HG03066 (cell line): Measurements from ENCODE around the gene CEP152.

Experiments
- ATAC-seq: cut with Tn5 transposase; IDR thresholded peaks from one replicate; pipeline ENCODE4 v1.9.1; 2021; ENCODE audit warnings: low read depth; ENCODE audit not compliant: unreplicated experiment

Gene CEP152

DNA sequence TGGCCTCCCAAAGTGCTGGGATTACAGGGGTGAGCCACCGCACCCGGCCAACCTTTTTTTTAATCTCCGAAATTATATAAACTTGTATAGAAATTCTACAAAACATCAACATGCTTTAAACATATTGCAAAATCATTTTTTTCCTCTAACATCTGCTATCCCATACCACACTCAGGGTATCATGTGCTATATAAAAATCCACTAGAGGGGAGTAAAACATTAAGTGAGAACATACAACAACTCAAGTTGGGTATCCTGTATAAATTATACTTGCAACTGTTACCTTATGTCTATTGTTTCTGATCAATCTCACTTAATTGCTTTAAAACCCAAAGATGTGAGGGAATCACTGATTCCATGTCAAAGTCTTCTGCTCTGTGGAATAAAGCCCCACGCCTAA is 93.4 kb downstream of the CEP152 start:
- no peak for ATAC-seq

DNA sequence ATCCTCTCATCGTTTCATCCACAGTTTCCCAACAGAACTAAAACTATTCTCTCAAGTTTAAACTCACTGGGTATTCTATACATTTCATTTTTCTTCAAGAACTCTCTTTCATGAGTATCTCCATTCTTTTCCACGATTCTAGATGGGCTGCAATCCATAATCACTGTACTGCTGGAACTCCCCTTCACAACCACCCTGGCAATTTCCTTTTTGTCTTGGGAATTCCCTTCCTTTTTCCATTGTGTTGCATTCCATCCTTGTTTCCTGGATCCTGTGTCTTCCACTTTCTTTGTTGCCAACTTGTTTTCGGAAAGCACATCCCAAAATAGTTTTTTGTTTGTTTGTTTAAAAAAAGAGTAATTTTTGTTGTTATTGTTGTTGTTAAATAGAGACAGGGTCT is 98.3 kb downstream of the CEP152 start:
- no peak for ATAC-seq

DNA sequence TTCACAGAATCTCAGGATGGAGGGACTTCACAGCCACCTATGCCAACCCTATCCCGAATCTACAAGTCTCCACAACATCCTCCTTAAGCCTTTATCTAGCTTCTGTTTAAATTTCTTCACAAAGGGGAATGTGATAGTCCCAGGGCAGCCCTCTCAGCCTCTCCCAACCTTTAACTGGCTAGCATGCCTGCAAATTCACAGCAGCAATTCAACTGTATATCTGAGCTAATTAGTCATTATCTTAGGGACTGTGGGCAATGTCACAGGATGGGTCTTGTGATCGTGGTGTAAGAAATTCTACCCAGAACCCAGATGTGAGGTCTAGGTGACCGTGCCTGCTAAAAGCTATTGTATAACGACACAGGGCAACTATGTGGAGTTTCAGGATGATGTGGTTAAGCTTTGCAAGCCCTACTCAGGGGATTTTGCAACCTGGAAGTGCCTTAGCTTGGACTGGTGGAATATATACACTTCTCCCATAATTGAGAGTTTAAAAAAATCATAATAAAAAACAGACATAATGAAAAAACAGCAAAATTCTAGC is 99.8 kb downstream of the CEP152 start:
- ATAC-seq = no peak

DNA sequence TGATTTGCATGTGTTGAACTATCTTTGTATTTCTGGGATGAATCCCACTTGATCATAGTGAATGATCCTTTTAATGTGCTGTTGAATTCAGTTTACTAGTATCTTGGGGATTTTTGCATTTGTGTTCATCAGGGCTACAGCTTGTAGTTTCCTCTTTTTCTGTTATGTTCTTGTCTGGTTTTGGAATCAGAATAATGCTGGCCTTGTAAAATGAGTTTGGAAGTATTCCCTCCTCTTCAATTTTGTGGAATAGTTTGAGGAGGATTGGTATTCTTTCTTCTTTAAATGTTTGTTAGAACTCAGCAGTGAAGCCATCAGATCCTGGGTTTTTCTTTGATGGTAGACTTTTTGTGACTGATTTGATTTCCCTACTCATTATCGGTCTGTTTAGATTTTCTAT is 102.2 kb downstream of the CEP152 start:
- no peak for ATAC-seq

DNA sequence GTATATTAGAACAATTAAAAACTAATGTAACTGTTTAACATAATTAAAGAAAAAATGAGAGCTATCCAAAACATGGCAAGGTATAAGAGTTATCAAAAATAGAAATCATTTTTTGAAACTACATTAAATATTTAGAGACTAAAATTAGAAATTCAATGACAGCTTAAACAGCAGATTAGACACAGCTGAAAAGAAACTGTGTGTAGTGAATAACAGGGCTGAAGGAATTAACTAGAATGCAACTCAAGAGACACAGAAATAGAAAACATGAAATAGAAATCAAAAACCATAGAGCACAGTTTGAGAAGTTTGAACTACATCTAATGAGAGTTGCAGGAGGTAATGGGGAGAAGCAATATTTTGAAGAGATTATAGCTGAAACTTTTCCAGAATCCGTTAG is 105.5 kb downstream of the CEP152 start:
- ATAC-seq = no peak

DNA sequence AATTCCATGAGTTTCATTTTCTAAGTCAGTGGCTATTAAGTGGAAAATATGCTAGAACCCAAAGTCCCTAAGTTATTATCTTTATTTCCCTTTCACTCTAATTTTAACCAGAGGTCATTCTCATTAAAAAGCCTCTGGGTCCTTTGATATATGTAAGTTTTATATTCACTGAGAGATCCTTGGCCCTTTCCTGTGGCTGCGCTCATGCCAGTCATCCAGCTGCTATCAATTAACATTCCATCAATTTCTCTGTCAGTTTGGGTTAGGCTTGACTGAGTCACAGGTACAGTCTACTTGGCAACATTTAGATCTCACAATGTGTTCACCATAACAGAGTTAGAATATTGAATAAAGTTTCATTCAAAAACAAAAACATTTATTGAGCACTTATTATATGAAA is 107.3 kb downstream of the CEP152 start:
- ATAC-seq = no peak

DNA sequence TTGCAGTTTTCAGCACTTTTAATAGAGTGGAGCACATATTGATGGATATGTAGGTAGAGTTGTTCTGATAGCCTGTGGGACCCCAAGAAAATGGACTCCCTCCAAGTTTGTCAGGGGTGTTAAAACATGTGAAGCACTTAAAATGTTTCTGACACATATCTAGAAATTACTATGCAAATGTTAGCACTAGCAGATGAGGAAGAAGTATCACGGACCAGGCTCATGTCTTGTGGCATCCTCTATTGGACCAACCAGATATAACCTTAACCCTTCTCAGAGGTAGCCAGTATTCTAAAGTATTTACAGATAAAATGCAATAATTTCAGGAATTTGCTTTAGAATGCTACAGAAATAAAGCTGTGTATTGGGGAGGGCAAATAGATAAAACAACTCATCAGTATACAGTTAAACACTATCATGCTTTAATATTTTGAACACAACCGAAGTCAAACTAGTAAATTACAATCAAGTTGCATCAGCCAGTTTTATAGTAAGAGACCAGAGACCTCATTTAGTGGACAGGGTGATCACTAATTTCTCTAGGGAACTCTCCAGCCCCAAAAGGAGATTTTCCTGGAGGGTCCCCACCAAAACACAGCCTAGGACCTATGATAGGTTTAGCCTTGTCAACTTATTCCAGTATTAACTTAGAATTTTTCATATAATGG is 108.2 kb downstream of the CEP152 start:
- no peak for ATAC-seq

DNA sequence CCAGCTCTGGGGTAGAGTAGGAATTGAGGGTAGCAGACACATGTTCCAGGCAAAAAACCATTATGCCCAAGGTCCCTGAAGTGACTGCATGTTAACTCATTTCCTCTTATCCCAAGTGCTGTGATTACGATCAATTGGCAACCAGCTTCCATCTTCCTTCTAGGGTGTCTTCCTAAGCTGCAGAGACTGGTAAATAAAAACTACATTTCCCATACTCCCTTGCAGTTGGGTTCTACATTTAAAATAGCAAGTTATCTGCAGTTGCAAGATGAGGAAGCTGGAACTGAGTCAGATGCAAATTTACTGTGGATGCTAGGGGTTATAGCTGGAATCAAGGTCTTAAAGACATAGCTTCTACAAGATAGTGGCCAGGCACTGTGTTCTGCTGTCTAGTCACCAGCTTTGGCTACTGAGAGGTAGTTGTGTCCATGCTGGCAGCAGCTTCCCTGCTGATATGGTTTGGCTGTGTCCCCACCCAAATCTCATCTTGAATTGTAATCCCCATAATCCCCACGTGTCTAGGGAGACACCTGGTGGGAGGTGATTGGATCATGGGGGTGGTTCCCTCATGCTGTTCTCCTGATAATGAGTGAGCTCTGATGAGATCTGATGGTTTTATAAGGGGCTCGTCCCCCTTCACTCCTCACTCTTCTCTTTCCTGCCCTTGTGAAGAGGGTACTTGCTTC is 114.1 kb downstream of the CEP152 start:
- ATAC-seq = no peak

DNA sequence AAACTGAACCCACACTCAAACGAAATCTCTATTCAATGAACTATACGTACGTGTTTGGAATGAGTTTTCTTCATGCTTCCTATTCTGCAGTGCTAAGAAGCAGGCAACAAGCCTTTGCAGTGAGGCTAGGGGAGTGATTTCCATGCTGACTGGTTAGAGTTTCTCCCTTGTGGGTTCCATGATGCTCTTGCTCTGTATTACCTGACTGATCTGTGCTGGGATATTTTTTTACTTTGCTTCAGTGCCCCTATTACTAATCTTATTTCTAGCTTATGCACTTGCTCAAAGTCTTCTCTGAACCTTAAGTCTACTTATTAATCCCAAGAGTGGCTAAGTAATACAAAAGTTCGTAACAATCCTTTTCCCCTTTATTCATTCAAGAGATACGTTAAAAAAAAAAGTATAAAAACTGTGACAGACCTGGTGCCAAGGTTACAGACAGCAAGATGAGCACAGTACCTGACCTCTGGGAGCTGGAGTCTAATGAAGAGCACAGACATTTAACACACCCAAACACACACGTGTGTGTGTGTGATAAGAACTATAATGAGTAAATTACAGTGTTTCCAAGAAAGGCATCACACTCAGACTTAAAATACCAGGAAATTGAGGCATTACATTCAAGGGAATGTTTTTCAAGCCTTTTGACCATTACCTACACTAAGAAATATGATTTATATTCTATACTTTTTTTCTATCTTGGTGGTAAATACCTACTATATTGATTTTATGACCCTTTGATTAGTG is 114.9 kb downstream of the CEP152 start:
- no peak for ATAC-seq

DNA sequence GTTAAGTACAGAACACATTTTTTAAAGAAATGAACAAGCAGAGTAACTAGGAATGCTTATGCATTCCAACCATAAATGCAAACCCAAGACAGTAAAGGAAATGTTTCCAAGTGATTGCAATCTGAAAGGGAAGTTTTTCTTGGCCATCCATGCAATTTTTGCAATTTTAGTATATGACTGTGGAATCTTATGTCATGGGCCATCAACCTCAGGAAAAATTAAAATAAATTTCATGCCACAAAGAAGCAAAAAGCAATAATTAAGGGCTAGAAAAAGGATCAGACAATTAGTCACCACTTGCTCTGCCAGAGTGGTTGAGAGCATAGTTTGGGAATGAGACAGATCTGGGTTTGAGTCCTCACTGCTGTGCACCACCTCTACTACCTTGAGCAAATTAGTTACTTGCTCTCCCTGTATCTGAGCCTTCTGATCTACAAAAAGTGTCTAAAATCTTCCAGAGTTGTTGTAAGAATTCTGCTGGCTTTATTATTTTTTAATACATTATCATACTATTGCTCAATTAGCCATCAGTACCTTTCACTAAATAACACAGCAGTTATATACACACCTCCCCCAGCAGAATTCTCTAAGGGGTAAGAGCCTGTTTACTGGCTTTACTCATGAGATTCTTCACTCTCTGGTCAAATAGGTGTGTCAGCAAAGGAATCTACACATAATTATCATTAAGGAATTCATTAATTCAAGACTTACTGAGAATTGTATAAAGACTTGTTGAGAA is 115.6 kb downstream of the CEP152 start:
- ATAC-seq = no peak

DNA sequence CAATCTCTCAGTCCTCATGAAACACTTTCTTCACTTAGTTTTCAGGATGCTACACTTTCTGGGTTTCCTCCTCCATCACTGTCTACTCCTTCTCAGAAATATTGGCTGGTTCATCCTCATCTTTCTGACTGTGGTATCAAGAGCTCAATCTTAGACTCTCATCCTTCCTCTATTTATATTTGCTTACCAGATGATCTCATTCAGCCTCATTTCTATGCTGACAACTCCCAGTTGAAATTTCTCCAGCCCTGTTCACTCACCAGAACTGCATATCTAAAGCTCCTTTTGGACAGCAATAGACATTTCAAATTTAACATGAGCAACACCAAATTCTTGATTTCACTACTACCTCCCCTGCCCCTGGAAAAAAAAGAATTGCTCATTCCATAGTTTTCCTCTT is 117.4 kb downstream of the CEP152 start:
- no peak for ATAC-seq

DNA sequence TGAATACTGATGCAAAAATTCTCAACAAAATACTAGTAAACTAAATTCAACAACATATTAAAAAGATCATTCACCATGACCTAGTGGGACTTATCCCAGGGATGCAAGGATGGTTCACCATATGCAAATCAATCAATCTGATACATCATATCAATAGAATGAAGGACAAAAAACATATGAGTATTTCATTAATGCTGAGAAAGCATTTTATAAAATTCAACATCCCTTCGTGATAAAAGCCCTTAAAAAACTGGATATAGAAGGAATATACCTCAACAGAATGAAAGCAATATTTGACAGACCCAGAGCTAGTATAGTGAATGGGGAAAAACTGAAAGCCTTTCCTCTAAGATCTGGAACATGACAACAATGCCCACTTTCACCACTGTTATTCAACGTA is 122.4 kb downstream of the CEP152 start:
- no peak for ATAC-seq
